ENCODE measurements around the gene PCYT1A. TPM values are rescaled to one million over a fixed set of nuclear protein-coding genes. Genes with fewer than 3 reads are reported as not detected.
"Not testable (repeated sequence)": the region's sequence is repeated elsewhere in the genome, so short reads cannot be mapped to it uniquely, and the experiment has no call there.

PCYT1A gene
- total and polyA plus RNA-seq, 8 donors = 36.2 to 71.0 (median 41.7) TPM

- peak in 1 of 4 donors; percentile 70 for DNase-seq
- Histone ChIP-seq H3K9me3 (no peaks in the 10 kb centered on the region), H3K4me1 (peaks cover 8 to 50% of the 10 kb centered on the region in 2 donors), H3K36me3 (no peaks in the 10 kb centered on the region), H3K4me3 (no peak overlapping the region), H3K27me3 (no peaks in the 10 kb centered on the region), H3K27ac (no peak overlapping the region)
- TF ChIP-seq, protein P1, sequence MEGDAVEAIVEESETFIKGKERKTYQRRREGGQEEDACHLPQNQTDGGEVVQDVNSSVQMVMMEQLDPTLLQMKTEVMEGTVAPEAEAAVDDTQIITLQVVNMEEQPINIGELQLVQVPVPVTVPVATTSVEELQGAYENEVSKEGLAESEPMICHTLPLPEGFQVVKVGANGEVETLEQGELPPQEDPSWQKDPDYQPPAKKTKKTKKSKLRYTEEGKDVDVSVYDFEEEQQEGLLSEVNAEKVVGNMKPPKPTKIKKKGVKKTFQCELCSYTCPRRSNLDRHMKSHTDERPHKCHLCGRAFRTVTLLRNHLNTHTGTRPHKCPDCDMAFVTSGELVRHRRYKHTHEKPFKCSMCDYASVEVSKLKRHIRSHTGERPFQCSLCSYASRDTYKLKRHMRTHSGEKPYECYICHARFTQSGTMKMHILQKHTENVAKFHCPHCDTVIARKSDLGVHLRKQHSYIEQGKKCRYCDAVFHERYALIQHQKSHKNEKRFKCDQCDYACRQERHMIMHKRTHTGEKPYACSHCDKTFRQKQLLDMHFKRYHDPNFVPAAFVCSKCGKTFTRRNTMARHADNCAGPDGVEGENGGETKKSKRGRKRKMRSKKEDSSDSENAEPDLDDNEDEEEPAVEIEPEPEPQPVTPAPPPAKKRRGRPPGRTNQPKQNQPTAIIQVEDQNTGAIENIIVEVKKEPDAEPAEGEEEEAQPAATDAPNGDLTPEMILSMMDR (IDR thresholded peaks at IDR 0.05) = no peak
- intact Hi-C loops (cut with DNase I) = loop anchor here in 1 of 2 donors (5.0 kb wide), 1 partner anchor 117 kb away; no protein-coding TSS in a partner anchor
- ATAC-seq = no peak
Observed at GRCh38 chr3:196189566-196190347, 97.8 kb downstream of the PCYT1A start.

- no peak overlapping the region for H3K4me3 ChIP-seq
- H3K27ac ChIP-seq = no peak overlapping the region
- DNase-seq = peak in 1 of 4 donors; percentile 49
- TF ChIP-seq, protein P1 (IDR thresholded peaks at IDR 0.05) = no peak
- H3K27me3 ChIP-seq = no peaks in the 10 kb centered on the region
- intact Hi-C loops (cut with DNase I) = no loop called here
- ATAC-seq = peak; percentile 13
- no peaks in the 10 kb centered on the region for H3K9me3 ChIP-seq
- no peaks in the 10 kb centered on the region for H3K36me3 ChIP-seq
- H3K4me1 ChIP-seq = peaks cover 8 to 22% of the 10 kb centered on the region in 2 donors
Observed at GRCh38 chr3:196186651-196187573, 100.6 kb downstream of the PCYT1A start.

DNA sequence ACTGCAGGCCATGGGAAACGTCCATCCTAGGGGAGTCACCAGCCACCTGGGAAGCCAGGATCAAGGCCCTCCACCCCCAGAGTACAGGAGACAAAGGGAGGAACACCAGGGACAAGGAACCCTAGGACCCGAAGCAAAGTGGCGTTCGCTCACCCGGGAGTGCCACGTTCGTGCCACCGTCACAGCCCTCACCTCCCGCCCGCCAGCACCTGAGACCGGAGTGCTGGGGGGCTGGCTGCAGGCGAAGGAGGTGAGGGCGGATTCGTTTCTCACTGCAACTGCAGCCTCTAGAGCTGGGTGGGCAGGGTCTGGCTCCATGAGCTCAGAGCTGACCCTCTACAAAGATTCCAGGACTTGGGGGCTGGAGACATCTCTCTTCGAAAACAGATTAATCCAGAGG lies 102.6 kb downstream of the PCYT1A start:
- DNase-seq = no peak
- H3K9me3 ChIP-seq = no peaks in the 10 kb centered on the region
- TF ChIP-seq, protein P1 (IDR thresholded peaks at IDR 0.05) = no peak
- ATAC-seq = no peak
- H3K27ac ChIP-seq = no peak overlapping the region
- no peak overlapping the region for H3K4me3 ChIP-seq
- intact Hi-C loops (cut with DNase I) = no loop called here
- no peaks in the 10 kb centered on the region for H3K27me3 ChIP-seq
- H3K36me3 ChIP-seq = no peaks in the 10 kb centered on the region
- H3K4me1 ChIP-seq = peaks cover 8 to 23% of the 10 kb centered on the region in 2 donors

DNA sequence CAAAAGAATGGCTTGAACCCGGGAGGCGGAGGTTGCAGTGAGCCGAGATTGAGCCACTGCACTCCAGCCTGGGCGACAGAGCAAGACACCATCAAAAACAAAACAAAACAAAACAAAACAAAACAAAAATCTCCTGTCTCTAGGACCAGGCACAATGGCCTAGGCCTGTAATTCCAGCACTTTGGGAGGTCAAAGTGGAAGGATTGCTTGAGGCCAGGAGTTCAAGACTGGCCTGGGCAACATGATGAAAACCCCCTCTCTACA lies 103.4 kb downstream of the PCYT1A start:
- ATAC-seq; DNase-seq; H3K36me3 ChIP-seq; H3K9me3 ChIP-seq; H3K27ac ChIP-seq; H3K27me3 ChIP-seq; H3K4me3 ChIP-seq; intact Hi-C loops (cut with DNase I): not testable (repeated sequence)
- peaks cover 8 to 30% of the 10 kb centered on the region in 2 donors for H3K4me1 ChIP-seq

- Histone ChIP-seq H3K27ac (no peak overlapping the region), H3K9me3 (no peaks in the 10 kb centered on the region), H3K27me3 (no peaks in the 10 kb centered on the region), H3K4me1 (peaks cover 0 to 21% of the 10 kb centered on the region in 2 donors), H3K4me3 (no peak overlapping the region), H3K36me3 (no peaks in the 10 kb centered on the region)
- DNase-seq (peak in 1 of 4 donors; percentile 33), ATAC-seq (no peak)
- intact Hi-C loops (cut with DNase I) = no loop called here
- TF ChIP-seq, protein P1 (IDR thresholded peaks at IDR 0.05) = no peak
Observed at GRCh38 chr3:196181127-196181546, 106.4 kb downstream of the PCYT1A start.

Measured in left lung (tissue), 10 donors.